HUES6 (cell line): ENCODE measurements around the gene DMD.

ENCODE experiments used
- H3K27ac ChIP-seq: 2 replicates; pipeline ENCODE4 v1.7.0; 2013; ENCODE audit warnings: low read depth, mild to moderate bottlenecking, low read length, inconsistent platforms
- H3K27me3 ChIP-seq: 2 replicates; pipeline ENCODE4 v1.6.1; 2013; ENCODE audit warnings: low read length; ENCODE audit not compliant: control insufficient read depth, insufficient read depth
- H3K36me3 ChIP-seq: 2 replicates; pipeline ENCODE4 v1.6.1; 2013; ENCODE audit warnings: low read length; ENCODE audit not compliant: control insufficient read depth, insufficient read depth
- H3K4me1 ChIP-seq: 2 replicates; pipeline ENCODE4 v1.6.1; 2013; ENCODE audit warnings: low read length; ENCODE audit not compliant: control insufficient read depth, insufficient read depth
- H3K4me3 ChIP-seq: 2 replicates; pipeline ENCODE4 v1.5.1; 2013; ENCODE audit warnings: low read depth, low read length
- H3K9ac ChIP-seq: one replicate; pipeline ENCODE4 v1.6.1; 2013; ENCODE audit warnings: mild to moderate bottlenecking, low read length
- H3K9me3 ChIP-seq: 2 replicates; pipeline ENCODE4 v1.6.1; 2013; ENCODE audit warnings: low read depth, low read length; ENCODE audit not compliant: control insufficient read depth, insufficient read depth

DMD gene

DNA sequence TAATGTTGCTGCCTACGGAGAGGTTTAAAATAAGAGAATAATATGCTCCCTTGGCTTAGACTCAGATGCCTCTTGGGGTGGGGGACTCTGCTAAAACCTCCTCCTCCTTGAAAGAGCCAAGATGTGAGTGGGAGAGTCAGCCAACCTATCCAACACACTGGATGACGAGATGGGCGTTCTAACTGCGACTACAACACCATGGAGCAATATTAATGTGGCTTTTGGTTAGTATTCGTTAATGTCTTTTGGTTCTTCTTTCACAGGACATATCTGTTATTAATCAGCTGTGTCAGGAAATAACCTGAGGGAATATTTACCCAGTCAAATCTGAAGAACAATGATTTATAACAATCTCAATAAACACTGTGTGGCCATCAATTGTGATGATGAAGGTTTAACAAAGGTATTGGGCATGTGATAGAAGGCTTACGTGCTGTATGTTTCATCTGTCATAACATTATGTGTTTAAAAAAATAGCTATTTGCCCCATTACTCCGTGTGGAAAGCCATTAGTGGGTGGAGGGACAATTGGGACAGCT, 1996.0 kb downstream of the DMD start:
- Histone ChIP-seq H3K36me3 (no peaks in the 10 kb centered on the region), H3K9ac (no peak overlapping the region), H3K27me3 (no peaks in the 10 kb centered on the region), H3K9me3 (no peaks in the 10 kb centered on the region), H3K4me3 (no peak overlapping the region), H3K27ac (no peak overlapping the region), H3K4me1 (peaks cover 18% of the 10 kb centered on the region; the same call in 1 of the 2 replicates)

DNA sequence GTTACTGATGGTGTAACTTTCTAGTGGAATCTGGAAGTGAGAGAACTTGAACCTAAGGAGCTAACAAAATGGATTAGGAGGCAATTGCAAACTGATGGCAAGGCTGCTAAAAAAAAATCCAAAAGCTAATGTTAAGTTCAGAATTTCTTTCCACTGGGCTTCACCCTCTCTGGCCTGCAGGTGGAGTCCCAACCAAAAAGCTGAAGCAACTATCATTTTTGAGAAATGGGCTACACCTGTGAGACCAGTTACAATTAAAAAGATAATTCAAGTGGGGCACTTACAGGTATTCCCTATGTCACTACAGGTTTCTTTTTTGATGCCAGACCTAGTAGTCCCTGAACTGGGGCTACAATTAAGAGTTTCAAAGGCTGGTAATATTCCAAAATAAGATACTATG, 1997.4 kb downstream of the DMD start:
- Histone ChIP-seq H3K4me1 (peaks cover 10% of the 10 kb centered on the region; the same call in 1 of the 2 replicates), H3K27me3 (no peaks in the 10 kb centered on the region), H3K9me3 (no peaks in the 10 kb centered on the region), H3K27ac (no peak overlapping the region), H3K4me3 (no peak overlapping the region), H3K9ac (no peak overlapping the region), H3K36me3 (0 out of 2 replicates have a peak, but pooled peaks cover under 1% of the 10 kb centered on the region)

DNA sequence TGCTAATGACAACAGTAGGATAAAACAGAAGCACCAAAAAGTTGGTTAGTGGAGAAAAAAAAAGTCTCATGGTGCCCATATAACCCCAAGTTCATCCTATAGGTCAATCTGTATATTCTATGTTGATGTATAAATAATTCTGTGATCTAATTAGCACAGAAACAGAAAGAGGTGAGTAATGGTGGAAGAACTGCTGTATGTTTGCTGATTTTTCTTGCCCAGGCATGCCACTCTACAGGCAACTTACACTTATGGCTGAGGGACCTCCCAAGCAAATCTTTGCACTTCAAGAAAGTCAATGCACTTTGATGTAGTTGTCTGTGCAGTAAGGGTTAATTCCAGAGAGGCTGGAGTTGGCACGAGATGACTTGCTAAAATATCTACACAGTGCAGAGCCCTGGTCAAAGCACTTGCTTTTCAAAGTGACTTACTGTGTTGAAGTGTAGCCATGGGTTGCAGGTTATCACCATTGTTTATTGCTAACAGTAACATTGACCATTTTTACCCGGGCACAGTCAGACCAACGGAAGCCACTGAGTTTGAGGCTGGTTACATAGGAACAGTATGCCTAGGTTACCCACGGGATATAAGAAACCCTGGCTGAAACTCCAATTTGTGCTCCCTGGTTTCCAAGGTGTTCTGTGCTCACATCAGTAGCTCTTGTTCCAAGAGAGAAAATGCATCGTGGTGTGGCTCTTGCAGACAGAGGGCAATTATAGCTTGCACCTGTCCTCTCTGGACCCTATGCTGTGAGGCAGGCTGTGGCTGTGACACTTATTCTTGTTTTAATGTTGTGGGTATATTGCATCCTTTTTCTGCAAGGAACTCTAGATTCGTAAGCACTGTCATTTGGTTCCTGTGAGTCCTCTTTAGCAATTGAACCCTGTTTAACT, 1998.2 kb downstream of the DMD start:
- Histone ChIP-seq H3K9me3 (no peaks in the 10 kb centered on the region), H3K36me3 (0 out of 2 replicates have a peak, but pooled peaks cover 3% of the 10 kb centered on the region), H3K9ac (no peak overlapping the region), H3K27ac (no peak overlapping the region), H3K4me3 (no peak overlapping the region), H3K27me3 (no peaks in the 10 kb centered on the region), H3K4me1 (peaks cover 8% of the 10 kb centered on the region; the same call in 1 of the 2 replicates)

DNA sequence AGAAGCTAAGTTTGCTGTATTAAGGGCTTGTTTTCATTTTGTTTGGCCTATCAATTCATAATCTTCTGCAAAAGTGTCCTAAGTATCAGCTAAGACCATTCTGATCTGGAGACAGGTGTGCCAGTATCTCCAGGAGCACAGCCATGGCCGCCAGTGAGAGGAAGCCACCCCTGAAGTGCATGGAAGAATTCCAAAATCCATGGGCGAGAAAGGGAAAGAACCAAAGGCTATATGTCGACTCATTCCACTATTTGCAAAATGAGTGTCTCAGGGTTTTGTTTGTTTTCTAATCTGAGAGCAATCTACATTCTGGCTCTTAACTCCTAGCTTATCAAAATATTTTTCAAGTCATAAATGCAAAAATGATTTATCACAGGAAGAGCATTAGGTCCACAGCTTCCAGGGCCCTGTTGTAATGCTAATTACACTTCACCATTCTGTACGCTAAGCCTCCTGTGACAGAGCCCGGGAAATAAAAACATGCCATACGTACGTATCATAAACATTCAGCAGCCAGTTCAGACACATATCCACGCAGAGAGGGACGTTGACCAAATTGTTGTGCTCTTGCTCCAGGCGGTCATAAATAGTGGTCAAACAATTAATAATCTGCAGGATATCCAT, 2002.2 kb downstream of the DMD start:
- no peaks in the 10 kb centered on the region for H3K9me3 ChIP-seq
- H3K27me3 ChIP-seq: no peaks in the 10 kb centered on the region
- no peak overlapping the region for H3K27ac ChIP-seq
- 0 out of 2 replicates have a peak, but pooled peaks cover 3% of the 10 kb centered on the region for H3K36me3 ChIP-seq
- peaks cover 8% of the 10 kb centered on the region; the same call in 1 of the 2 replicates for H3K4me1 ChIP-seq
- H3K4me3 ChIP-seq: no peak overlapping the region
- H3K9ac ChIP-seq: no peak overlapping the region

DNA sequence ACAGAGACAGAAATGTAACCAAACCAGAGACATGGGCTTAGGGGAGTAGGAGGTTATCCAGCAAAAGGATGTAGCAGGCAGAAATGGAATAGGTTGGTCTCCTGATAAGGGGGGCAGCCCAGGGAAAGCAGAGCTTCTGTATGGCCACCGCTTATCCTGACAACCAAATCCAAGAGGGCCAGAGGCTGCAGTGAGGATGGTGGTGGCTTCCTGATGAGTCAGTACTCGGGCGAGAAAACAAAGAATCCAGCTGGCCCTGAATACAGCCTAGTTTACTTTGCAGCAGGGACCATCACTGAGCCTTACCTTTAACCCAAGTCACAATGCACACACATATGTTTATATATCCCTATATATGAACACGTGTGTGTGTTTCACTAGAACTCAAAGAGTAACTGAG, 2009.8 kb downstream of the DMD start:
- Histone ChIP-seq H3K27ac (no peak overlapping the region), H3K36me3 (no peaks in the 10 kb centered on the region; the same call in 1 of the 2 replicates)

DNA sequence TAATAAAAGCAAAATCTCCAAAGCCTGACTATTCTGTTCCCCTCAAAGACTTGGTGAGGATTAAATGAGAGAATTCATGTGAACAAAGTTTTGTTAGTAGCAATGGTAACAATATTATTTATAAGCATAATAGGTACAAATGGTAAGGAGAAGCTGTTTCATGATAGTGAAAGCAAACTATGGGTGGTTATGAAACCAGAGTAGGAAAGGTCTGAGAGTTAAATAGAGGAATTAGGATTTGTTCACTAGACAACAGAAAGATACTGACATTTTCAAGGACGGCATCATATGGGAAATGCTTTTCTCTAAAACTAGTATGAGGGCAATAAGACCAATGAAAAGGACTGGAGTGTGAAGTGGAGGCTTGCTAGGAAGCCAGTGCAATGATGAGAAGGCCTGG, 2010.9 kb downstream of the DMD start:
- H3K27ac ChIP-seq: no peak overlapping the region

More for the DNA sequence above, 2009.8 kb downstream of the DMD start:
- no peak overlapping the region for H3K4me3 ChIP-seq
- H3K9ac ChIP-seq: no peak overlapping the region
- no peaks in the 10 kb centered on the region for H3K9me3 ChIP-seq
- peaks cover 18% of the 10 kb centered on the region for H3K4me1 ChIP-seq
- no peaks in the 10 kb centered on the region; the same call in 1 of the 2 replicates for H3K27me3 ChIP-seq

DNA sequence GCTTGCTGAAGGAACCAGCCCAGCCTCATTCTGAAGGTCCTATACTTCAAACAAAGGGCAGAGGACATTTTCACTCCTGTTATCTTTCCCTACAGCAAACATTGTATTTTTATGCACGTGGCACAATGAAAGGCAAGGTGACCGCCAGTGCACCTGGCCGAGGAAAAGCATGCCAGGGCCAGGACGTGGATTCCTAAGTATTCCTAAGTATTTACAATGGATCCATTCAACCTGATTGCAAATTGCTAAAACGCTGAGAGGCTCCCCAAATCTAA, 2011.6 kb downstream of the DMD start:
- no peak overlapping the region for H3K4me3 ChIP-seq
- H3K27me3 ChIP-seq: no peaks in the 10 kb centered on the region; the same call in 1 of the 2 replicates
- no peaks in the 10 kb centered on the region for H3K9me3 ChIP-seq
- no peak overlapping the region for H3K9ac ChIP-seq
- H3K27ac ChIP-seq: peak overlapping the region; percentile 39; the same call in 1 of the 2 replicates
- H3K36me3 ChIP-seq: no peaks in the 10 kb centered on the region; the same call in 1 of the 2 replicates
- peaks cover 18% of the 10 kb centered on the region for H3K4me1 ChIP-seq

More for the DNA sequence above, 2010.9 kb downstream of the DMD start:
- peaks cover 18% of the 10 kb centered on the region for H3K4me1 ChIP-seq
- H3K9ac ChIP-seq: no peak overlapping the region
- H3K4me3 ChIP-seq: no peak overlapping the region
- no peaks in the 10 kb centered on the region; the same call in 1 of the 2 replicates for H3K36me3 ChIP-seq
- H3K27me3 ChIP-seq: no peaks in the 10 kb centered on the region; the same call in 1 of the 2 replicates
- no peaks in the 10 kb centered on the region for H3K9me3 ChIP-seq

DNA sequence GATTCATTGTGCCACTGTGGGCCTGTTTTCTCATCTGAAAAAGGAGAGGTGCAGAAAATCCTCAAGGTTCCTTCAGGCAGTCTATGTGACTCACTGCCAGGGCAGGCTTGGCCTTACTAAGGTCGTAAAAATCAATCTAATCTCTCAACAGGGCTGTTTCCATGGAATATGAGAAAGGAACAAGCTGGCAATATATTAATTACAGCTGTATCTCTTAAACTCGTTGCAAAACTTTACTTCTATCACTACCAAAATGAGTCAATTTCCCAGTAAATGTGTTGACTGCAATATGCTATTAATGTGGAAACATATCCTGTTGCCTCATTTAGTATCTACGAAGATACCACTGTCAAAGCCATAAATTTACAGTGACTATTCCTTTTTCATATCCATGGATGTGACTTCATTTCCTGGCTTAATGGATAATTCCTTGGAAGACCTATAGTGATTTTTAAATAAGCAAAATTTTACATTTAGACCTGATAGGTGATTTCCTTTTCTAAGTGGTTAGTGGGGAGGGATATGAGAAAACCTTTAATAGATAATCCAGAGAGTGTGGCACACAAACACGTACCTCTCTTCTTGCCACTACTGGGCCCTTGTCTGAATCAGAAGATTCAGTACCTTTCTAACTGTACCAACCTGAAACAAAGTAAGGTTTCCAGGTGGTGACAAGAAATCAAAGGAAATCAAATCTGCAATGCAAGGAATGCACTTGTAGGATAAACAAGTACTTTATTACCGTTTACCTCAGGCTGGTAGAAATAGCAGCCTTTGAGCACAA, 2012.1 kb downstream of the DMD start:
- Histone ChIP-seq H3K36me3 (no peaks in the 10 kb centered on the region; the same call in 1 of the 2 replicates), H3K9ac (no peak overlapping the region), H3K9me3 (no peaks in the 10 kb centered on the region), H3K27me3 (no peaks in the 10 kb centered on the region; the same call in 1 of the 2 replicates), H3K4me1 (peaks cover 18% of the 10 kb centered on the region), H3K27ac (peak overlapping the region; percentile 39; the same call in 1 of the 2 replicates), H3K4me3 (no peak overlapping the region)

DNA sequence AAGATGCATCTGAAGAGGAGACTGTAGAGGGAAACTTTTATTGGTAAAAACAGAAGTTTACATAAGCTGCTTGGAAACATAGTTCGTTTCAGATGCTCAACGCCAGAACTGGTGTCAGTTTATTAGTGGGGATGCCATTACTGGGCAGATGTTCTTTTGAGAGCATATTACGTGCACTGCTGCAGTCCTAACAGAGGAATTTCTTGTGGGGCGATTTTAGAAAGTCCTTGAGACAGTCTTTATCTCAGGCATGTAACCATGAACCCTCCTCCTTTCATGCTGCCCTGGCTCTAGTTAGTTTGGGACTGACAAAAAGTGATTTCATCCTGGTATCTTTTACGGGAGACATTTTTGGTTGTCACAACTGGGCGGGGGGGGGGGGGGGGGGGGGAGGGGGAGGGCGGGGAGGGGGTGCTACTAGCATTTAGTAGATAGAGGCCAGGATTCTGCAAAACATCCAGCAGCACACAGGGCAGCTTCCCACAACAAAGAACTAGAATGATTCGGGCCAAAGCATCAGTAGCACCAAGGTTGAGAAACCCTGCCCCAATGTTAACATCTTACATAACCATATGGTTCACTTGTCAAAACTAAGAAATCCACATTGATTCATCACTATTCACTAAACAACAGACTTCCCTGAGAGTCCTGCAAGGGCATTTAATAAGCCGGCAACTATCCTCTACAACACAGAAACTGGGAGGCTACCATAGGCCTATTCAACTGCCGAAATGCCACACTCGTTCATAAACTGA, 2021.0 kb downstream of the DMD start:
- H3K36me3 ChIP-seq: no peaks in the 10 kb centered on the region
- no peak overlapping the region for H3K4me3 ChIP-seq
- no peak overlapping the region for H3K27ac ChIP-seq
- no peak overlapping the region for H3K9ac ChIP-seq
- H3K9me3 ChIP-seq: no peaks in the 10 kb centered on the region
- no peaks in the 10 kb centered on the region; the same call in 1 of the 2 replicates for H3K27me3 ChIP-seq
- no peaks in the 10 kb centered on the region for H3K4me1 ChIP-seq

DNA sequence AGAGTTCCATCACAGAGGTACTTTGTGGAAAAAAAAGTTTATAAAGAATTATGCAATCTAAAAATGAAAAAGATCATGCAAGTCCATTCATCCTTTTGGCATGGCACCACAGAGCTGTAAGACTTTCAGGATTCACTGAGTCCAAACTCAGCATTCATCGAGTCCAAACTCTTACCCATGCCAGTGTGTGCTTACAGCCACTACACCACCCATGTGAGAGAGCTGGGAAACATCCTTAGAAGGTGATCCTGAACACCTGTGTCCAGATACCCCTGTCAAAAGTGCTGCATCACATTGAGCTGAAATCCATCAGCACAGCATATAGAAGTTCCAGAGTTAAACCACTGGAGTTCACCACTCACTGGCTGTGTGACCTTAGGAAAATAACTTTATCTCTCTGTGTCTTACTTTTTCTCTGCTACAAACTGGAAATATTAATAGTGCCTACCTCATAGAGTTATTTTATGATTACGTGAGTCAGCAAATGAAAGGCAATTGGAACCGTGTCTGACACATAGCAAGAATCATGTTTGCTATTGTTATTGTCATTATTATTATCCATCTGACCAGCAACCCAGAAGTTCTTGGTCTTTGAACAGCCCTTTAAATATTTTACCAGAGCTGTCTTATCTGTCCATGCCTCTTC, 2024.5 kb downstream of the DMD start:
- no peak overlapping the region for H3K27ac ChIP-seq
- H3K36me3 ChIP-seq: no peaks in the 10 kb centered on the region

More for the DNA sequence above, 2024.5 kb downstream of the DMD start:
- no peaks in the 10 kb centered on the region for H3K9me3 ChIP-seq
- no peaks in the 10 kb centered on the region for H3K27me3 ChIP-seq
- H3K4me3 ChIP-seq: no peak overlapping the region
- H3K4me1 ChIP-seq: no peaks in the 10 kb centered on the region
- H3K9ac ChIP-seq: no peak overlapping the region
